ENCODE results near the gene PSD4.

GRCh38 chr2:113245276-113245711 lies 71.5 kb downstream of the PSD4 start:
- TF ChIP-seq CTCF (IDR thresholded peaks at IDR 0.05) (no peak), RXRA (IDR thresholded peaks at IDR 0.05; ENCODE audit: borderline replicate concordance, low read depth) (no peak)

Data from SK-N-SH (cell line).